Transverse colon (tissue), 3 donors: ENCODE data around the gene ARSD.
A peak's percentile ranks its signal among the peaks of the same experiment; 100 is the strongest.
"Not testable (repeated sequence)": the region's sequence is repeated elsewhere in the genome, so short reads cannot be mapped to it uniquely, and the experiment has no call there.

Source experiments
- CTCF ChIP-seq, 5 experiments: fragments of 200-600 bp in 3 of 5; fragments of 450-650 bp in 2 of 5; sonication (generic) in 3 of 5; IDR thresholded peaks; 1 replicate in 2 of 5; 2 replicates in 3 of 5; pipeline ENCODE4 v1.5.1; 2016 to 2017; ENCODE audit warnings: antibody characterized with exemption in 5 of 5, inconsistent platforms in 3 of 5, mild to moderate bottlenecking in 2 of 5, moderate library complexity in 1 of 5
- EP300 ChIP-seq: sonication (generic); formaldehyde crosslinking; IDR thresholded peaks from one replicate; pipeline ENCODE4 v1.6.1; 2017; ENCODE audit warnings: antibody characterized with exemption, low read depth
- POLR2A ChIP-seq: fragments of 450-650 bp; IDR thresholded peaks from one replicate; pipeline ENCODE4 v1.6.1; 2016; ENCODE audit warnings: antibody characterized with exemption, mild to moderate bottlenecking, moderate library complexity

GRCh38 chrX:2897690-2898623, 31.2 kb downstream of the ARSD start:
- not testable (repeated sequence) for TF ChIP-seq EP300; CTCF (IDR thresholded peaks at IDR 0.05)
- peak; percentile 26 for TF ChIP-seq POLR2A
